ENCODE data around the gene PHF2.

The PHF2 gene

DNA sequence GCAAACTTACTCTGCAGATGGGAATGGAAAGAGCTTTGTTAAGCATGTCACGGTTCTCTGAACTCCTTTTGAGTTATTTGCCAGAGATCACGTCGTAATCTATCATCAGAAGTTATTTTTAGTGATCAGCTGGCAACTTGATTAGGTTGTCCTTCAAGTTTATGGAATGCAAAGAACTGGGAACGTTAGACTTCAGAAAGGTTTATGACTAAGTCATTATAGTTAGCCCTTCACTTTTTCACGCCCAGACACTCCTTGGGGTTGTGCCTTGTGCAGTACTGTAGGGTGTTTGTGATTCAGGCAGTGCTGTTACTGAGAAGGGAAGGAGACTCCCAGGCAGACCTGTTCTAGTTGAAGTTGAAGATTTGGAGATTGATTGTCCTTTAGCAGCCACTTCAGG, 26.8 kb upstream of the PHF2 start:
- Histone ChIP-seq H3K36me3 (ENCODE audit: control insufficient read depth, low read depth, low read length) (peaks cover 34% of the 10 kb centered on the region), H3K27ac (ENCODE audit: low read length) (no peak overlapping the region), H3K9me3 (ENCODE audit: control insufficient read depth, low read depth, low read length) (no peaks in the 10 kb centered on the region)

GRCh38 chr9:93552923-93553322, 23.5 kb upstream of the PHF2 start:
- Histone ChIP-seq H3K4me3 (ENCODE audit: low read length) (no peak overlapping the region), H3K9ac (ENCODE audit: low read length) (no peak overlapping the region), H3K36me3 (ENCODE audit: control insufficient read depth, low read depth, low read length) (peaks cover 51% of the 10 kb centered on the region), H3K4me1 (ENCODE audit: control insufficient read depth, low read depth, low read length) (peaks cover 8% of the 10 kb centered on the region), H3K9me3 (ENCODE audit: control insufficient read depth, low read depth, low read length) (no peaks in the 10 kb centered on the region), H3K27me3 (ENCODE audit: control insufficient read depth, insufficient read depth, low read length) (no peaks in the 10 kb centered on the region), H3K27ac (ENCODE audit: low read length) (no peak overlapping the region)

More for the DNA sequence above, 26.8 kb upstream of the PHF2 start:
- Histone ChIP-seq H3K4me1 (ENCODE audit: control insufficient read depth, low read depth, low read length) (no peaks in the 10 kb centered on the region), H3K4me3 (ENCODE audit: low read length) (no peak overlapping the region), H3K9ac (ENCODE audit: low read length) (no peak overlapping the region), H3K27me3 (ENCODE audit: control insufficient read depth, insufficient read depth, low read length) (no peaks in the 10 kb centered on the region)

GRCh38 chr9:93555370-93555769, 21.0 kb upstream of the PHF2 start:
- H3K36me3 ChIP-seq (ENCODE audit: control insufficient read depth, low read depth, low read length), result peaks cover 65% of the 10 kb centered on the region
- no peak overlapping the region for H3K27ac ChIP-seq (ENCODE audit: low read length)
- no peak overlapping the region for H3K4me3 ChIP-seq (ENCODE audit: low read length)
- no peaks in the 10 kb centered on the region for H3K9me3 ChIP-seq (ENCODE audit: control insufficient read depth, low read depth, low read length)
- H3K9ac ChIP-seq (ENCODE audit: low read length), result no peak overlapping the region
- H3K27me3 ChIP-seq (ENCODE audit: control insufficient read depth, insufficient read depth, low read length), result no peaks in the 10 kb centered on the region
- peaks cover 8% of the 10 kb centered on the region for H3K4me1 ChIP-seq (ENCODE audit: control insufficient read depth, low read depth, low read length)

GRCh38 chr9:93557366-93558137, 18.8 kb upstream of the PHF2 start:
- Histone ChIP-seq H3K9ac (ENCODE audit: low read length) (no peak overlapping the region), H3K4me3 (ENCODE audit: low read length) (no peak overlapping the region), H3K27me3 (ENCODE audit: control insufficient read depth, insufficient read depth, low read length) (no peaks in the 10 kb centered on the region), H3K27ac (ENCODE audit: low read length) (no peak overlapping the region), H3K9me3 (ENCODE audit: control insufficient read depth, low read depth, low read length) (no peaks in the 10 kb centered on the region), H3K36me3 (ENCODE audit: control insufficient read depth, low read depth, low read length) (peaks cover 54% of the 10 kb centered on the region), H3K4me1 (ENCODE audit: control insufficient read depth, low read depth, low read length) (peaks cover 8% of the 10 kb centered on the region)

DNA sequence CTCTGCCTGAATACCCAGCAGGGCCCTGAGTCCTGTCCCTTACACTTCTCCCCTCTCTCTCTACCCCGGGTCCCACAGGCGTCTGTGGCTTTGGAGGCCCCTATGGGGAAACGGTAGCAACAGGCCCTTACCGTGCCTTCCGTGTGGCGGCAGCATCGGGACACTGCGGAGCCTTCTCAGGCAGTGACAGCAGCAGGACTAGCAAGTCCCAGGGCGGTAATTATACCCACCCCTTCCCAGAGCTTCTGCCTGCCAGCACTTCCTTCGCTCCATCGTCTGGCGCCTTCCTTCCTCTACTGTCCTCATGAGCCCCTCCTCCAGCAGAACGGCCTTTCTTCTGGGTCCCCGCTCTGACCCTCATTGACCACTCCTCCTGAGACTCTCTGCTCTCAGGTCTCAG, 17.9 kb upstream of the PHF2 start:
- Histone ChIP-seq H3K36me3 (ENCODE audit: control insufficient read depth, low read depth, low read length) (peaks cover 54% of the 10 kb centered on the region), H3K9ac (ENCODE audit: low read length) (no peak overlapping the region), H3K4me1 (ENCODE audit: control insufficient read depth, low read depth, low read length) (peaks cover 8% of the 10 kb centered on the region), H3K27ac (ENCODE audit: low read length) (no peak overlapping the region), H3K9me3 (ENCODE audit: control insufficient read depth, low read depth, low read length) (no peaks in the 10 kb centered on the region), H3K27me3 (ENCODE audit: control insufficient read depth, insufficient read depth, low read length) (no peaks in the 10 kb centered on the region), H3K4me3 (ENCODE audit: low read length) (no peak overlapping the region)

DNA sequence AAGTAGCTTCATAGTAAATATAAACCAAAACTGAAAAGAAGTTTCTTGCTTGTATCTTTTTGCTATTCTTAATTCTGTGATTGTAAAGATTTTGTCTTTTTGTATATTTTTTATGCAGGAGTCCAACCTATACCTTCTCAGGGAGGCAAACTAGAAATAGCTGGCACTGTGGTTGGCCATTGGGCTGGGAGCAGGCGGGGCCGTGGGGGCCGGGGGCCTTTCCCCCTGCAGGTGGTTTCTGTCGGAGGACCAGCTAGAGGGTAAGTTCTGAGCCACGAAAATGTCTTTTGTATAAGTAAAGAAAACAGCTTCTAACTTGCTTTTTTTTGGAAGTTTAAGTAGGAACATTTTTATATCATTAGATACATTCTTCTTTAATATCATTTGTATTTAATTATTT, 15.4 kb upstream of the PHF2 start:
- Histone ChIP-seq H3K27me3 (ENCODE audit: control insufficient read depth, insufficient read depth, low read length) (no peaks in the 10 kb centered on the region), H3K9ac (ENCODE audit: low read length) (no peak overlapping the region), H3K36me3 (ENCODE audit: control insufficient read depth, low read depth, low read length) (peaks cover 50% of the 10 kb centered on the region), H3K4me1 (ENCODE audit: control insufficient read depth, low read depth, low read length) (no peaks in the 10 kb centered on the region), H3K4me3 (ENCODE audit: low read length) (no peak overlapping the region), H3K27ac (ENCODE audit: low read length) (no peak overlapping the region), H3K9me3 (ENCODE audit: control insufficient read depth, low read depth, low read length) (no peaks in the 10 kb centered on the region)

GRCh38 chr9:93562157-93562556, 14.2 kb upstream of the PHF2 start:
- Histone ChIP-seq H3K36me3 (ENCODE audit: control insufficient read depth, low read depth, low read length) (peaks cover 45% of the 10 kb centered on the region), H3K4me1 (ENCODE audit: control insufficient read depth, low read depth, low read length) (no peaks in the 10 kb centered on the region), H3K9ac (ENCODE audit: low read length) (no peak overlapping the region), H3K27ac (ENCODE audit: low read length) (no peak overlapping the region), H3K4me3 (ENCODE audit: low read length) (no peak overlapping the region), H3K9me3 (ENCODE audit: control insufficient read depth, low read depth, low read length) (no peaks in the 10 kb centered on the region), H3K27me3 (ENCODE audit: control insufficient read depth, insufficient read depth, low read length) (no peaks in the 10 kb centered on the region)

DNA sequence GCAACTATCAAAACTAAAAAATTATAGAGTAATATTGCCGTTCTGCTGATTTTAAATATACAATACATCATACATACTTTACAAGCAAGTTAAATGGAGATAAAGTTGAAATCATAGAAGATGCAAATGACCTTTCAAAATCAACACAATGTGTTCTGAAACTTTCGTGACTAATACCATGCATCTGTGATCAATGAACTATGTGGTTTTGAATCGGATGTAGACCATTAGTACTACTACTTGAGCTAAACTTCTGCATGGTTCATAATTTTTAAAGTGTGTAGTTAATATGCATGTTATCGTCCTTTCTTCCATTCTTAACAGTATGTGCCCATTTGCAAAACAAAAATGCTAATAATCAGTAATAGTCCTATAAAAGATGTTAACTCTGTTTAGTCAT, 11.3 kb upstream of the PHF2 start:
- no peak overlapping the region for H3K4me3 ChIP-seq (ENCODE audit: low read length)
- peaks cover 20% of the 10 kb centered on the region for H3K36me3 ChIP-seq (ENCODE audit: control insufficient read depth, low read depth, low read length)
- H3K9ac ChIP-seq (ENCODE audit: low read length), result no peak overlapping the region

GRCh38 chr9:93566408-93567270, 9.7 kb upstream of the PHF2 start:
- Histone ChIP-seq H3K4me1 (ENCODE audit: control insufficient read depth, low read depth, low read length) (no peaks in the 10 kb centered on the region), H3K36me3 (ENCODE audit: control insufficient read depth, low read depth, low read length) (peaks cover 15% of the 10 kb centered on the region), H3K4me3 (ENCODE audit: low read length) (peak overlapping the region; percentile 64), H3K27me3 (ENCODE audit: control insufficient read depth, insufficient read depth, low read length) (no peaks in the 10 kb centered on the region), H3K9me3 (ENCODE audit: control insufficient read depth, low read depth, low read length) (no peaks in the 10 kb centered on the region), H3K27ac (ENCODE audit: low read length) (peak overlapping the region; percentile 25), H3K9ac (ENCODE audit: low read length) (peak overlapping the region; percentile 67)

More for the DNA sequence above, 11.3 kb upstream of the PHF2 start:
- no peak overlapping the region for H3K27ac ChIP-seq (ENCODE audit: low read length)
- H3K4me1 ChIP-seq (ENCODE audit: control insufficient read depth, low read depth, low read length), result no peaks in the 10 kb centered on the region
- H3K9me3 ChIP-seq (ENCODE audit: control insufficient read depth, low read depth, low read length), result no peaks in the 10 kb centered on the region
- no peaks in the 10 kb centered on the region for H3K27me3 ChIP-seq (ENCODE audit: control insufficient read depth, insufficient read depth, low read length)

DNA sequence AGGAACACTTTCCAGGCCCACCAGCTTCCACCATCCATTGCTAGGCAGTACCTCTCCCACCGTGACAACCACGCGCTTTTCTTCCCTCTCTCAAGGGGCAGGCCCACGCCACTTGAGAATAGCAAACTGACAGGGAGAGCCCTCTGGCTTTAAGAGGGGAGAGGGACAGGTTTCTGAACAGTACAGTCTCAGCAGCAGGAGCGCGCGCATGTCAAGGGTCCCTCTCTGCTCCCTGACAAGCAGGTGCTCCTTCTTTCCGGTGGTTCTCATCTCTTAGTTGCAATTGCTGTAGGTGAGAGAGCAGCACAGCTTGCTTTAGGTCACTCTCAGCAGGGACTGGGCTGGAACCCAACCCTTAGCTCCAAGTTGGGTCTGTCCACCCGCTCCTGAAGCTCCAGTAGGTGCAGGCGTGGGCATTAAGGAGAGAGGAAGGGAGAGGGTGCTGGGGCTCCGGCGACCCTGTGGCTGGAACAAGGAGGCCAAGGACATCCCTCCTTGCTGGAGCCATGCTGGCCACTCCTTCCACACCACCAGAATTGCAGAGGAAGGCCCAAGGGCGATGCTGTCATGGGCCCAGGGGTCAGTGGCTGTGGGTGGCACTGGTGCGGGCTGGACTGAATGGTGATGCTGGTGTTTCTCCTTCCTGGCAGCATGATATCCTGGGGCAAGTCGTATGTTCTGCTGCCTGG, 9.0 kb upstream of the PHF2 start:
- Histone ChIP-seq H3K27me3 (ENCODE audit: control insufficient read depth, insufficient read depth, low read length) (no peaks in the 10 kb centered on the region), H3K27ac (ENCODE audit: low read length) (no peak overlapping the region), H3K4me3 (ENCODE audit: low read length) (peak overlapping the region; percentile 64)

DNA sequence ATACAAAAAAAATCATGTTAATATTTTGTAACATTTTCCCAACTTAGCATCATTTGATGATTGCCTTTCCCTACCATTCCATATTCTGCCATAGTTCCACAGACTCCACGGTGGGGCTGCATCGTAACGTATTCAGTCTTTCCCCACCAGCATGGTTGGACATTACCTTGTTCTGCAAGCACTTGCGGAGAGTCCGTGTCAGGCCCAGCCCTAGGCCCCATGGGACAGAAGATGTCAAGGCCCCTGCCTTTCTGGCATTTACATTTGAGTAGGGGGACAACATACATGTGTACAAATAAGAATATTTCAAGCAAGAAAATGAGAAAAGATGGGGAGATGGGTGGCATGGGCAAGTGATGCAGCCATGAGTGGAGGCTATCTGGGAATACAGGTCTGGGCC, 8.2 kb upstream of the PHF2 start:
- Histone ChIP-seq H3K4me3 (ENCODE audit: low read length) (no peak overlapping the region), H3K27ac (ENCODE audit: low read length) (no peak overlapping the region), H3K36me3 (ENCODE audit: control insufficient read depth, low read depth, low read length) (peaks cover 4% of the 10 kb centered on the region), H3K4me1 (ENCODE audit: control insufficient read depth, low read depth, low read length) (no peaks in the 10 kb centered on the region), H3K9me3 (ENCODE audit: control insufficient read depth, low read depth, low read length) (no peaks in the 10 kb centered on the region), H3K27me3 (ENCODE audit: control insufficient read depth, insufficient read depth, low read length) (no peaks in the 10 kb centered on the region), H3K9ac (ENCODE audit: low read length) (no peak overlapping the region)

More for the DNA sequence above, 9.0 kb upstream of the PHF2 start:
- H3K4me1 ChIP-seq (ENCODE audit: control insufficient read depth, low read depth, low read length), result no peaks in the 10 kb centered on the region
- peak overlapping the region; percentile 67 for H3K9ac ChIP-seq (ENCODE audit: low read length)
- H3K36me3 ChIP-seq (ENCODE audit: control insufficient read depth, low read depth, low read length), result peaks cover 9% of the 10 kb centered on the region
- no peaks in the 10 kb centered on the region for H3K9me3 ChIP-seq (ENCODE audit: control insufficient read depth, low read depth, low read length)

Data from iPS-18a (cell line).